Measurements from ENCODE around the gene PCK1.
"Not testable (repeated sequence)": the region's sequence is repeated elsewhere in the genome, so short reads cannot be mapped to it uniquely, and the experiment has no call there.

Gene PCK1

DNA sequence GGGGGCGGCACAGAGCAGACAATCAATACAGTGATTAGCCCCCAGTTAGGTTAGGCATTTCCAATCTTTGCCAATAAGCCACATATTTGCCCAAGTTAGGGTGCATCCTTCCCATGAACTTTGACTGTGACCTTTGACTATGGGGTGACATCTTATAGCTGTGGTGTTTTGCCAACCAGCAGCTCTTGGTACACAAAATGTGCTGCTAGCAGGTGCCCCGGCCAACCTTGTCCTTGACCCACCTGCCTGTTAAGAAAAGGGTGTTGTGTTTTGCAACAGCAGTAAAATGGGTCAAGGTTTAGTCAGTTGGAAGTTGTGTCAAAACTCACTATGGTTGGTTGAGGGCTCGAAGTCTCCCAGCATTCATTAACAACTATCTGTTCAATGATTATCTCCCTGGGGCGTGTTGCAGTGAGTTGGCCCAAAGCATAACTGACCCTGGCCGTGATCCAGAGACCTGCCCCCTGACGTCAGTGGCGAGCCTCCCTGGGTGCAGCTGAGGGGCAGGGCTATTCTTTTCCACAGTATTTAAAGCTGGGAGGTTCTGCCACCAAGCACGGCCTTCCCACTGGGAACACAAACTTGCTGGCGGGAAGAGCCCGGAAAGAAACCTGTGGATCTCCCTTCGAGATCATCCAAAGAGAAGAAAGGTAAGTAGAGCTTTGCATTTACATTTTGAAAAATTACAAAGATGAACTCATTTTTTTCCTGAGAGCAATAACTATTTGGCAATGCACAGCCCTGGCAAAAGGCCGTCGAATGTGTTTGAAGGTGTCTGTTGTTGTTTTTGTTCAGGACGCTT is at the start of gene PCK1:
TSS of gene PCK1 (plus strand) at position 557 of the 802 bp plus-strand sequence. CDS start 302 bp downstream, outside the sequence.
- intact Hi-C loops (cut with DNase I), result no loop called here
- no peak for DNase-seq

DNA sequence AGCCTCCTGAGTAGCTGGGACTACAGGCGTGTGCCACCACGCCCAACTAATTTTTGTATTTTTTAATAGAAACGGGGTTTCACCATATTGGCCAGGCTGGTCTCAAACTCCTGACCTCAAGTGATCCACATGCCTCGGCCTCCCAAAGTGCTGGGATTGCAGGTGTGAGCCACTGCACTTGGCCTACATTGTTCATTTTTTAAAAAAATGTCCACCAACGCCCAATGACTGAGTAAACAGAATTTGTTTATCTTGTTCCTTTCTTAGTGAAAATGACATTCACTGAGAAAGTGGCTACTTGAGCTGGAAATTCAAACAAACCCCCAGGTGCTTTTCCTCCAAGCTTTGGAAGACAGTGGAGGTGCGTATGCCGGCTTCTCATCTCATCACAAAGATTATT is 49.2 kb upstream of the PCK1 start:
- DNase-seq, result not testable (repeated sequence)
- intact Hi-C loops (cut with DNase I), result loop anchor here (10.0 kb wide), 1 partner anchor 693 kb away; no protein-coding TSS in a partner anchor

DNA sequence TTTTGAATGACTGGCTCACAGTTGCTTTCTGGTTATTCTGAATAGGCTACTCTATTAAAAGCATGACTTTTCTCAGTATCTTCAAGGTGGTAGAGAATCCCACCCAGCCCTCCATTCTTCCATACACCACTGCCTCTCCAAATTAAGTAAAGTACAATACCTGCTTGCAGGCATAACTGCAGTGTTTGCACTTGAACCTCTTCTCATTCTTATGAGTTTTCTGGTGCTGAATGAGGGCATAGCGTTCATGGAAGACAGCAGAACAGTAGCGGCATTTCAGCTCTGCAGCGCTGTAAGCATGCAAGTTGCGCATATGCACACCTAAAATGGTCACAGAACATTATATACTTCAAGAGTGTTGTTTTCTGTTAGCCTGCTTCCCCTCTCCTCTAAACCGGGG is 48.5 kb upstream of the PCK1 start:
- intact Hi-C loops (cut with DNase I), result loop anchor here (10.0 kb wide), 1 partner anchor 692 kb away; no protein-coding TSS in a partner anchor
- DNase-seq, result no peak

DNA sequence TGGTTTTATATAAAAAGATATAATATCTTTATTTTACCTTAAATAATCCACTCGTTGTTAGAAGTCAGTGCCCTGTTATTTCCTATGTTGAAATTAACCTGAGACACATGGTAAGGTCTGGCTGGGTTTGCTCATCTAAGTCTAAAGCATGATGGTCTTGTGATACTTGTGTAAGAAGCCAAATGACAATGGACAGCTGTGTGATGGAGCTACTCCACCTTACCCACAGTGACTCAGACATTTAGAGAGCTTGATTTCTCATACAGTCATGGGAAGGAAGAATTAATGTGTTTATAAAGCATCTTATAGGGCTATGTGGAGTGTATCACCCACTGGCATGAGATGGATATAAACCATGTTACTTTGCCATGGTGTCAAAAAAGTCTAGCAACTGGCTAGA is 47.7 kb upstream of the PCK1 start:
- intact Hi-C loops (cut with DNase I), result loop anchor here (10.0 kb wide), 1 partner anchor 692 kb away; no protein-coding TSS in a partner anchor
- no peak for DNase-seq

DNA sequence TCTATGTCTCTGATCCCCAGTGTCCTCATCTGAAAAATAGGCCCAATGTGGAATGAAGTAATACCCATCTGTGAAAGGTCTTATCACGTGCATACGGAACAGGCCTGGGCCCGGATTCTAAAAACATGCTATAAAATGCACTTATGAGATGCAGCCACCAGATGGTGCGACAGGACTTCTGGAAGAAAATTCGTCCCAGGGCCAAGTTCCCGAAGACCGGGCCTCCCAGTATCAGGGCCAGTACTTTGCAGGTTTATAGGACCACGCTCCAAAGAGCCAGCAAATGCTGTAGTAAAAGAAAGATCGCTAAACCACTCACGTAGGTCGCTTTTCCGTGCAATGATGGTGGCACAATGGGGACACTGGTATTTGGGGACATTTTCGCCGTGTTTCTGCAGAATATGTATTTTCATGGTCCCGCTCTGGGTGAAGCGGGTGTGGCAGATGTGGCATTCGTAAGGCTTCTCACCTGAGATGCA is 46.6 kb upstream of the PCK1 start:
- DNase-seq, result peak; percentile 45 to 90 (median 75)
- intact Hi-C loops (cut with DNase I), result loop anchor here (2.0 to 10.0 kb wide), 2 partner anchors 80 to 690 kb away; no protein-coding TSS in a partner anchor

GRCh38 chr20:57517904-57518303 is 43.0 kb upstream of the PCK1 start:
- intact Hi-C loops (cut with DNase I), result loop anchor here (2.0 to 10.0 kb wide), 2 partner anchors 69 to 687 kb away; no protein-coding TSS in a partner anchor

DNA sequence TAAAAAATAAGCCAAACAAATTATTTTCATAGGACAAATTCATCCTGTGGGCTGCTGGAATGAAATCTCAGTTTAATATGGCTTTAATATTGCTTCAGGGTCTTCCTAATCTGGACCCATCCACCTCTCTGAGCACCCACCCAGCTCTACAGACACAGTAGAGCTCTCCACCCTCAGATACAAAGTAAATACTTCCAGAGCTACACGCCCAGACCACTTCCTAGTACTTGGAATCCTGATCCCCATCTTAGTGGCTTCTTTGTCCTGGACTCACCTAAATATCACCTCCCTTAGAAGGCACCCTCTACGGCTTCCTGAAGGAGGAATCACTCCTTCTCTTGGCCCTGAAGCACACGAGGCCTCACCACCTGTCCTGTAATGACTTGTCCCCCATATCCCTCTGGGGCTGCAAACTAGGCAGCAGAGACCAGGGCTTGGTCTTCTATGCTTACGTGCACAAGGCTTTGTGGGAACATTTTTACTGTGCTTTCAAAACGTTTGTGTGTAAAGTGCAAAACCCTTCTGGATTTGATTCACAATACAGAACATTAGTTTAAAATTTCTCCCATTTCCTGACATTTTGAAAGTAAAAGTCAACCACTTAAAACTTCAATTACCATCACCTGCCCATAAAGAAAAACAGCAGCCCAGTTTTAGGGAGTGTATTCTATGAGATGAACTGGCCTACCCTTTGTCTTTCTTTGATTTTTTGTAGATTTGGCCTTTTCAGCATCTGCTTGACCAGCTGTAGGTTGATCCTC is 38.4 kb upstream of the PCK1 start:
- intact Hi-C loops (cut with DNase I), result no loop called here
- no peak for DNase-seq

More at GRCh38 chr20:57517904-57518303, 43.0 kb upstream of the PCK1 start:
- no peak for DNase-seq

GRCh38 chr20:57523782-57524181 is 37.1 kb upstream of the PCK1 start:
- intact Hi-C loops (cut with DNase I), result no loop called here
- DNase-seq, result no peak

GRCh38 chr20:57524511-57525176 is 36.3 kb upstream of the PCK1 start, which contains the start of gene CTCFL:
CTCFL (minus strand) TSS chr20:57525140; CDS start chr20:57524205, 935 bp downstream.
- intact Hi-C loops (cut with DNase I), result no loop called here

DNA sequence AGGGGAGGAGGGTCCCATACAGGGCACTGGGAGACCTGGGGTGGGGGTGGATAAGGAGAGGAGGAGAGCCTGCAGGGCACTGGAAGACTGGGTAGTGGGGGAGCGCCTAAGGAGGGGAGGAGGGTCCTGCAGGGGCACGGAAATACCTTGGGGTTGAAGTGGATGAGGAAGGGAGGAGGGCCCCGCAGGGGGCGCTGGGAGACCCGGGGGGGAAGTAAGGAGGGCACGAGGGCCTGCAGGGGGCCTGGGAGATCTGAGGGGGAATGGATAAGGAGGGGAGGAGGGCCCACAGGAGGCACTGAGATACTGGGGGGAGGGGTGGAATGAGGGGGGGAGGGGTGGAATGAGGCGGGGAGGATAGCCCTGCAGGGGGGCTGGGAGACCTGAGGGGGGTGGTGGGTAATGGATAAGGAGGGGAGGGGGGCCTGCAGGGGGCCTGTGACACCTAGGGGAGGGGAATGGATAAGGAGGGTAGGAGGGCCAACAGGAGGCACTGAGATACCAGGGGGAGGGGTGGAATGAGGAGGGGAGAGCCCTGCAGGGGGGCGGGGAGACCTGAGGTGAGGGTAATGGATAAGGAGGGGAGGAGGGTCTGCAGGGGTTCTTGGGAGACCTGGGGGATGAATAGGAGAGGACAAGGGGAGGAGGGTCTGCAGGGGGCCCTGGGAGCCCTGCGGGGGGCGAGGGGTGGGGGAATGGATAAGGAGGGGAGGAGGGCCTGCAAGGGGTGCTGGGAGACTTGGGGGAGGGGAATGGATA is 35.4 kb upstream of the PCK1 start:
- intact Hi-C loops (cut with DNase I), result no loop called here
- DNase-seq, result no peak

More at GRCh38 chr20:57524511-57525176, 36.3 kb upstream of the PCK1 start, which contains the start of gene CTCFL:
- DNase-seq, result no peak

DNA sequence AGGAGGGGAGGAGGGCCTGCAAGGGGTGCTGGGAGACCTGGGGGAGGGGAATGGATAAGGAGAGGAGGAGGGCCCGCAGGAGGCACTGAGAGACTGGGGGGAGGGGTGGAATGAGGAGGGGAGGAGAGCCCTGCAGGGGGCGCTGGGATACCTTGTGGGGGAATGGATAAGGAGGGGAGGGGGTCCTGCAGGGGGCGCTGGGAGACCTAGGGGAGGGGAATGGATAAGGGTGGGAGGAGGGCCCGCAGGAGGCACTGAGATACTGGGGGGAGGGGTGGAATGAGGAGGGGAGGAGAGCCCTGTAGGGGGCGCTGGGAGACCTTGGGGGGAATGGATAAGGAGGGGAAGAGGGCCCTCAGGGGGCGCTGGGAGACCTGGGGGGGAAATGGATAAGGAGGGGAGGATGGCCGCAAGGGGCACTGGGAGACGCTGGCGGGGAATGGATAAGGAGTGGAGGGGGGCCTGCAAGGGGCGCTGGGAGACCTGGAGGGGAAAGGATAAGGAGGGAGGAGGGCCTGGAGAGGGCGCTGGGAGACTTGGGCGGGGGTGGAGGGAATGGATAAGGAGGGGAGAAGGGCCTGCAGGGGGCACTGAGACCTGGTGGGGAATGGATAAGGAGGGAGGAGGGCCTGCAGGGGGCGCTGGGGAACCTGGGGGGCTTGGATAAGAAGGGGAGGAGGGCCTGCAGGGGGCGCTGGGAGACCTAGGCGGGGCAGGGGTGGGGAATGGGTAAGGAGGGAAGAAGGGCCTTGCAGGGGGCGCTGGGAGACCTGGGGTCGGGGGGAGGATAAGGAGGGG is 34.6 kb upstream of the PCK1 start:
- no peak for DNase-seq
- intact Hi-C loops (cut with DNase I), result no loop called here

GRCh38 chr20:57526885-57527460 is 33.9 kb upstream of the PCK1 start:
- no peak for DNase-seq
- intact Hi-C loops (cut with DNase I), result no loop called here

DNA sequence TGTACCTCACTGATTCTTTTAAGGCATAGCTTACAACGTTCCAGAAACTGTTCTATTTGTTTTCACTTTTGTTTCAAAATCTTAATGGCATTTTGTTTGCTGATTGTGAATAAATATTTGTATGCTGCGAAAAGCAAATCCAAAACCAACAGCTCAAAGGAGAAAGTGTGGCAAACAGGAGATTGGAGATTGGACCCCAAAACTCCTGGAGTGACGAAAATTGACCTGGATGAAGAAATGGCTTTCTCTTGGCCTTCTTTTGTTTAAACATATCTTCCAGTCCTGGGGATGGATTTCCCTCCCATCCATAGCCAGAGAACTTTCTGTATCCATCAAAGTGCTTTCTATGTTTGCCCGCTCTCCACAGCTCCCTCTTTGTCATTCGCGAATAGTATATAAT is 33.2 kb upstream of the PCK1 start:
- DNase-seq, result no peak
- intact Hi-C loops (cut with DNase I), result no loop called here

DNA sequence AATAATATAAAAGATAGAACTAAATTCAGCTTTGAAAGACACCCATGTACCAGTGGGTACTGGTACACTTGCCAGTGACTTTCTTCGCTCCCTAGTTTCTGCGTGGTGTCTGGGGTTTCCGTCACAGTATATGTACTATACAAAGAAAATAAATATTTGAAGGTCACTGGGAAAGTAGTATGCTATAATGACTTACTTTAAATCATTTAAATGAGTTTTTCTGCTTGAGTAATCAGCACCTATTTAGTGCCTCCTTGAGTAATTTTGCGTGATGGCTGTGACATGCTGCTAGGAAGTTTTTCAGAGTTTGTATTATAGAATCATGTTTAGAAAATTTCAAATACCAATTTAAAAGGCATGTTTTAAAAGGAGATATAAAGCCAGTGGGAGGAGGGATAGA is 32.8 kb upstream of the PCK1 start:
- no peak for DNase-seq
- intact Hi-C loops (cut with DNase I), result no loop called here

- no peak for DNase-seq
- intact Hi-C loops (cut with DNase I), result no loop called here
Measured at GRCh38 chr20:57529160-57529585, 31.7 kb upstream of the PCK1 start.

DNA sequence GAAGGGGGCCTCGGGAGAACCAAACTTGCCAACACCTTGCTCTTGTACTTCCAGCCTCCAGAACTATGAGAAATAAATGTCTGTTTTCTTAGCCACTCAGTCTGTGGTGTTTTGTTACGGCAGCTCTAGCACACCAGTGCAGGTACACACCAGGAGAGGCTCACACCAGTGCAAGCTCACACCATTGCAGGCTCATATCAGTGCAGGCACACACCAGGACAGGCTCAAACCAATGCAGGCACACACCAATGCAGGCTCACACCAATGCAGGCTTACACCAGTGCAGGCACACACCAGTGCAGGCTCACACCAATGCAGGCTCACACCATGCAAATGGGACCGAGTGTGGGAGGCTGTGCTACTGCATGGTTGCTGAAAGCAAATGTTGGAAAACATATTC is 31.1 kb upstream of the PCK1 start:
- no peak for DNase-seq
- intact Hi-C loops (cut with DNase I), result loop anchor here (5.0 kb wide), 1 partner anchor 47 kb away; no protein-coding TSS in a partner anchor

DNA sequence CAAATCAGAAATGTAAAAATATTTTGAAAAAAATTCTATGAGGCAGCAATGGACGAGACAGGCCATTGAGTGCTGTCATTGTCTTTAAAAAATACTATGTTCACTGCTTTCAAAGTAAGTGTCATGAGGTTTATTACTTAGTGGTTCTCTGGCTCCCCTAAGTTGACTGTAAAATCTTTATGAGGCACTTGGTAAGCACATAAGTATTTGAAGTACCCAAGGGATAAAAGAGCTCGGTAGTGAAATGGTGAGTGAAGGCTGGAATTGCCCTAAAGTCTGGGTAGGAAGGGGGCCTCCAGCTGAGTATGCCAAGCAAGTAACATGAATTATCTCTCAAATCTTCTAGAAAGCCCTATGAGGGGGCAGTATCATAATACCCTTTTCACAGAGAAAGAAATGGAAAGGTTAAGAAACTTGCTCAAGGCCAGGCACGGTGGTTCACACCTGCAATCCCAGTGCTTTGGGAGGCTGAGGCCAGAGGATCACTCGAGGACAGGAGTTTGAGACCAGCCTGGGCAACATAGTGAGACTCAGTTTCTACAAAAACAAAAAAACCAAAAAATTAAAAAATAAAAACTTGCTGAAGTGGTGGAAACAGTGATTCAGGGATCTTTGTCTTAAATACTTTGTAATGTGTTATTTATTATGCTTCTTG is 30.5 kb upstream of the PCK1 start:
- intact Hi-C loops (cut with DNase I), result loop anchor here (5.0 kb wide), 1 partner anchor 47 kb away; no protein-coding TSS in a partner anchor
- no peak for DNase-seq
